Renal pelvis (tissue), 4 donors: ENCODE results near the gene CDC34. TPM values are rescaled to one million over a fixed set of nuclear protein-coding genes. Genes with fewer than 3 reads are reported as not detected.

Experiments used
- DNase-seq: peaks from one replicate; pipeline ENCODE4 v3.0.0-alpha.2; 2013
- polyA plus RNA-seq, 3 donors: library from polyadenylated mRNA; unstranded; fragments of 120-200 nt; gene quantifications; one replicate each; pipeline ENCODE4 v1.2.1, GENCODE V29; 2013; ENCODE audit not compliant: insufficient read length in 3 of 3

The CDC34 gene
- polyA plus RNA-seq, 3 donors = 57.2 to 81.2 (median 68.3) TPM

GRCh38 chr19:538641-539428 is 7.3 kb downstream of the CDC34 start:
- no peak for DNase-seq

DNA sequence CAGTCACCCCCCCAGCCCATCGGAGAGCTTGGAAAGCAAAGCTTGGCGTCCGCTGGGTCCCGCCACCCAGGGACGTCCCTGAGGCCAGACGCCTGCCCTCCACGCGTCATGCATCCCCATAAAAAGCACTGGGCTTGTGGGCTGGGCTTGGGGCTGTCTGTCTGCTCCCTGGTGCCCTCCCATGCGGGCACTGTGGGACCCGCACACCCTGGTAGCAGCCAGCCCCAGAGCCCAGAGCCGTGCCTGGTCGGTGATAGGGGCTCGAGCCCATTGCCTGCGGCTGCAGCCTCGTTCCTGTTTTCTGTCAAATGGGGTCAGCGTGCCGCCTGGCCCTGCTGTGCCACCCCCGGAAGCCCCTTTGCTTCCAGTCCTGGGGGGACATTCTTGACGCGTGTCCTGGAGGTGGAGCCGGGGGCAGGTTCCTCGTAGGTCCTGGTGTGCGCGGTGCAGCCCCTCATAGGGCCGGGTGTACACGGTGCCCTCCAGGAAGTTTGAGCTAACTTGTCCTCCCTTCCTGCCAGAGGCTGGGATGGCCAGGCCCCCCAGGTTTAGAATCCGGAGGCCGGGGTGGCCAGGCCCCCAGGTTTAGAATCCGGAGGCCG is 8.0 kb downstream of the CDC34 start:
- no peak for DNase-seq

DNA sequence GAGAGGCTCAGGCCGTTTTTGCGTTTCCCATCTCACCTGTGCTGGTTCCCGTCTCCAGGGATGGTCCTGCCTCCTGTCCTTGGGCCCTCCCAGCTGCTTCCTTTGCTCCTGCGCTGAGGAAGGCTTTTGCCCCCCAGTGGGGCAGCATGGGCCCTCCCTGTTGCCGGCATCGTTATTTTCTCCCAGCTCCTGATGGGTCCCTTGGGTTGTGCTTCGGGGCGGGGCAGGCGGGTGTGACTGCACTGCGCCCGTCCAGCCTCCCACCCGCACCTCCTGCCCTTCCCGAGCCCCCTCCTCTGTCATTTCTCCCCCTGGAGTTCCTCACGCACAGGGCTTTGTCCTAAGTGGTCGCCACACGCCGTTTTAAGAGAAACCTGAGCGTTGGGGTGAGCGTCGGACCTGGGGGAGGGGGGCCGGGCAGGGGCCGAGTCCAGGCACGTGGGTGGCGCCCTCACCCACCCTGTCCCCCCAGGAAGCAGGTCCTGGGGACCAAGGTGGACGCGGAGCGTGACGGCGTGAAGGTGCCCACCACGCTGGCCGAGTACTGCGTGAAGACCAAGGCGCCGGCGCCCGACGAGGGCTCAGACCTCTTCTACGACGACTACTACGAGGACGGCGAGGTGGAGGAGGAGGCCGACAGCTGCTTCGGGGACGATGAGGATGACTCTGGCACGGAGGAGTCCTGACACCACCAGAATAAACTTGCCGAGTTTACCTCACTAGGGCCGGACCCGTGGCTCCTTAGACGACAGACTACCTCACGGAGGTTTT is 9.5 kb downstream of the CDC34 start:
- DNase-seq = no peak

GRCh38 chr19:541699-542098 is 10.1 kb downstream of the CDC34 start:
- no peak for DNase-seq

- no peak for DNase-seq
These were observed 10.8 kb downstream of the CDC34 start for GRCh38 chr19:542173-542866.

- DNase-seq = no peak
These were observed 12.5 kb downstream of the CDC34 start, which contains the start of gene GZMM for GRCh38 chr19:543910-544608. TSS of gene GZMM (plus strand) at chr19:544053. CDS start at chr19:544072, 19 bp downstream.

DNA sequence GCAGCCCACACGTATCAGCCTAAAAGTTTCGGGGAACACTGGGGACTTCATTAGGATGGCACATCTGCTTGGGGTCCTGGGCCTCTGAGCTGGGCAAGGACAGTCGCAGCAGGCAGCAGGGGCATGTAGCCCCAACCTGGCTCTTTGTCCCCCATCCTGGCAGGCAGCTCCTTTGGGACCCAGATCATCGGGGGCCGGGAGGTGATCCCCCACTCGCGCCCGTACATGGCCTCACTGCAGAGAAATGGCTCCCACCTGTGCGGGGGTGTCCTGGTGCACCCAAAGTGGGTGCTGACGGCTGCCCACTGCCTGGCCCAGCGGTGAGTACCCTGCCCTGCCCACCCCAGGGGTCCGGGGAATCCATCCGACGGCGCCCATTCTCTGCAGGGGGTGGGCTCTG is 15.6 kb downstream of the CDC34 start:
- DNase-seq = no peak

- no peak for DNase-seq
These were observed 16.5 kb downstream of the CDC34 start for GRCh38 chr19:547836-548720.

- no peak for DNase-seq
These were observed 17.6 kb downstream of the CDC34 start for GRCh38 chr19:548886-549830.

GRCh38 chr19:554817-555216 is 23.3 kb downstream of the CDC34 start:
- DNase-seq = no peak

GRCh38 chr19:555474-555808 is 23.9 kb downstream of the CDC34 start:
- DNase-seq = no peak

DNA sequence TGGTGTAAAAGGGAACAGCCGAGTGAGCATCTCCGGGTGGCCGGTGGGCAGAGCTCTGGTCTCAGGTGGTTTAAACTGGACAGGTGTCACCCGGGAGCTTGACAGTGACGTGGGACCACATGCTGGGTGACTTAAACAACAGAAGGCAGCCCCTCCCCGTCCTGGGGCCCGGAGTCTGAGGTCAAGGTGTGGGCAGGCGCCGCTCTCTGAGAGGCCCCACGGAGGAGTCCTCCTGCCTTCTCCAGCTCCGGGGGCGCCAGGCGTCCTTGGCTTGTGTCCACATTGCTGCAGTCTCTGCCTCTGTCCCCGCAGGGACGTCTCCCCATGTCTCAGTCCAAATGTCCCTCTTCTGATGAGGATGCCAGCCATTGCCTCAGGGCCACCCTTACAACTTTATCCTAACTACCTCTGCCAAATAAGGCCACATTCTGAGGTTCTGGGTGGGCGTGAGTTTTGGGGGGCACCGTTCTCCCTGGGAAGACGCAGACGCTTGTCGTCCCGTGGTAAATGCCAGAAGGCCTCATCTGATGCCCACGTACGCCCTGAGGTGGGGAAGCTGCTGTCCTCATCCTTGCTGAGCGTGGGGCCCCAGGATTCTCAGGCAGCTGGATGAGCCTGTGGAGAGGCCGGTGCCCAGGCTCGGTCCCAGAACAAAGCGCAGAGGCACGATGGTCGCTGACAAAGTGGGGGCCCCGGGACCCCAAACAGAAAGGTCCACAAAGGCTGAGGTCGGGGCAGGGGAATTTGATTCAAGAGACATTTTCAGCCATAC is 25.2 kb downstream of the CDC34 start:
- DNase-seq = no peak

- DNase-seq = no peak
These were observed 27.3 kb downstream of the CDC34 start for GRCh38 chr19:558770-559439.

GRCh38 chr19:560121-560520 is 28.6 kb downstream of the CDC34 start:
- DNase-seq = no peak

- no peak for DNase-seq
These were observed 34.8 kb downstream of the CDC34 start for GRCh38 chr19:566403-566802.

DNA sequence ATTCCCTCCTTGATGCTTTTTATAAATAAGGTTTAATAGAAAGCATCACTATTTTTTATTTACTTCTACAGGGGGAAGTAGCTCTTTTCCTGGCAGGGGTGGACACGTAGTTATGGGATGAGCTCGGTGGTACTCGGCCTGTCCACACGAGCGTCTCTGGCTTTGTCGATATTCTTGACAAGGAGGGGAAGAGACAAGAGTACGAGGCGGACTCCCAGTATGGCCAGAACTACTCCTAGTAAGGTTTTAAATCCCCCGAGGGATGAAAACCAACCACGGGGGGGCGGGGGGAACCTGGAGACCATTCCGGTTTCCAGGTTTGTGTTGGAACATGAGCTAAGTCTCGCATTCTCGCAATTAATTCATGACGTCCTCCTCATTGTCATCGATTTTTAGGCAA is 35.3 kb downstream of the CDC34 start:
- no peak for DNase-seq

DNA sequence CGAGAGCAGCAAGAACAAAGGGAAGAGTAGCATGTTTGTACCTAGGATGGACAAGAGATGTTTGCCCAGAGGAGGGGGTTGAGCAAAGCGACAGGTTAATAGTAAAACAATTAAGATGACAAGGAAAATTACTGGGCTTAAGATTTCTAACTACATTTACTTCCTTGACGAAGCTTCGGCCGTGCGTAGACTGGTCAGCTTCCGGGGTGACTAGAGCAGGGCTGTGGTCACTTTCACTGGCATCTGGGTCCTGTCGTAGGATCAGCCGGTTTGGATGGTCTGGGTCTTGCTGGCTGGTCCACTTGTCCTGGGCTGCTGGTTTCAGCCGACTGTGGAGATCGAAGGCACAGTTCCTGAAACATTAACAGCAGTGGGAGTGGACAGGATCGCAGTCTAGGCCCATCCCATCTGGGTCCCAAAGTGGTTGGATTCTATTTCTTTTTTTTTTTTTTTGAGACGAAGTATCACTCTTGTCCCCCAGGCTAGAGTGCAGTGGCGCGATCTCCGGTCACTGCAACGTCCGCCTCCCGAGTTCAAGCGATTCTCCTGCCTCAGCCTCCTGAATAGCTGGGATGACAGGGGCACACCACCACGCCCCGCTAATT is 35.8 kb downstream of the CDC34 start:
- DNase-seq = no peak

DNA sequence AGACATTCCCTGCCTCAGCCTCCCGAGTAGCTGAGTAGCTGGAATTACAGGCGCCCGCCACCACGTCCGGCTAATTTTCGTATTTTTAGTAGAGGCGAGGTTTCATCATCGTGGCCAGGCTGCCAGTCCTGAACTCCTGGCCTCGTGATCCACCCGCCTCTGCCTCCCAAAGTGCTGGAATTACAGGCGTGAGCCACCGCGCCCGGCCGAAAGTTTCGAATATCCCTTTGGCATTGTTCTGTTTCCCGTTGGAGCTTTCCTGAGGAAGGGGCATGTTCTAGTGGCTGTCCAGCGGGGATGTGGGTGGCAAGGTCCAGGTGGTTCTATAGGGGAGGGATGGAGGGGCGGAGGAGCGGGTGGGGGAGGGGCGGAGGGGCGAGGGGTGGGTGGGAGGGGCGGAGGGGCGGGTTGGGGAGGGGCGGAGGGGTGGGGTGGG is 38.7 kb downstream of the CDC34 start:
- no peak for DNase-seq
